Stomach smooth muscle (tissue), 2 donors: ENCODE data around the gene FRK.

Experiments
- H3K27ac ChIP-seq: one replicate; pipeline ENCODE4 v1.7.0; 2013; ENCODE audit warnings: mild to moderate bottlenecking, low read length, inconsistent platforms
- H3K27me3 ChIP-seq, 2 donors: one replicate each; pipeline ENCODE4 v1.7.0; 2013; ENCODE audit warnings: low read length in 2 of 2; ENCODE audit not compliant: insufficient read depth in 2 of 2, control insufficient read depth in 1 of 2
- H3K36me3 ChIP-seq, 2 donors: one replicate each; pipeline ENCODE4 v1.7.0; 2013; ENCODE audit warnings: low read length in 2 of 2; ENCODE audit not compliant: control insufficient read depth in 2 of 2, insufficient read depth in 2 of 2
- H3K4me1 ChIP-seq: one replicate; pipeline ENCODE4 v1.7.0; 2013; ENCODE audit warnings: low read length; ENCODE audit not compliant: control insufficient read depth, insufficient read depth
- H3K4me3 ChIP-seq, 2 donors: one replicate each; pipeline ENCODE4 v1.7.0; 2013; ENCODE audit warnings: low read length in 2 of 2
- H3K9ac ChIP-seq, 2 donors: one replicate each; pipeline ENCODE4 v1.7.0; 2013; ENCODE audit warnings: low read length in 2 of 2, mild to moderate bottlenecking in 1 of 2
- H3K9me3 ChIP-seq, 2 donors: one replicate each; pipeline ENCODE4 v1.7.0; 2013; ENCODE audit warnings: low read length in 2 of 2; ENCODE audit not compliant: control insufficient read depth in 2 of 2
- donor health status: healthy.
- donor health status: Pancreatic carcinoma.

Gene FRK

DNA sequence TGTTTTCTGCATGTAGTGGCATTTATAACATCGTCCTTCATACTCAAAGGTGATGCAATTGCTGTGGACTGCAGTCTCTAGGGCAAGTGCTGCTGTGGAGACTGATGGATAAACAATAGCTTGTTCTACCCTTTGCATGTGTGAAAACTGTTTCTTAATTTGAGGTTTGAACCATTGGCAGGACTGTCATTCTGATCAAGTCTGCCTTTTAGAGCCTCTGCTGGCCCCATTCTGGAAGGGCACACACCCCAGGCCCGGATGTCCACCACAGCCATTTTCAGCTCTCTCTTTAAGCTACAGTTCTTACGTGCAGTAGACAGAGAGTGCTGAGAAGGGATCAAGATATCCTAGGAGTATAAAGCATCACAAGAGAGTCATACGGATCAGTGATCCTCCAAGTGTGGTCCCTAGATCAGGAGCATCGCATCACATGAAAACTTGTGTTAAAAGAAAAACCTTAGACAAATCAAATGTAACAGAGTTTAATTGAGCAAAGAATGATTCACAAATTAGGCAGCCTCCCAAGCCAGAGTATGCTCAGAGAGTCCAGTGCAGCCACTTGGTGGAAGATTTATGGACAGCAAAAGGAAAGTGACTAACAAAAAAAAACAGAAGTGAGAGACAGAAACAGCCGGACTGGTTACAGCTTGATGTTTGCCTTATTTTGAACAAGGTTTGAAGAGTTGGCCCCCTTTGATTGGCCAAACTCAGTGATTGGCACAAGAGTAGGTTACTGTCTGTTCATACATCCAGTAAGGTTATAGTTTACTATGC, 52.0 kb downstream of the FRK start:
- no peak overlapping the region for H3K4me3 ChIP-seq

DNA sequence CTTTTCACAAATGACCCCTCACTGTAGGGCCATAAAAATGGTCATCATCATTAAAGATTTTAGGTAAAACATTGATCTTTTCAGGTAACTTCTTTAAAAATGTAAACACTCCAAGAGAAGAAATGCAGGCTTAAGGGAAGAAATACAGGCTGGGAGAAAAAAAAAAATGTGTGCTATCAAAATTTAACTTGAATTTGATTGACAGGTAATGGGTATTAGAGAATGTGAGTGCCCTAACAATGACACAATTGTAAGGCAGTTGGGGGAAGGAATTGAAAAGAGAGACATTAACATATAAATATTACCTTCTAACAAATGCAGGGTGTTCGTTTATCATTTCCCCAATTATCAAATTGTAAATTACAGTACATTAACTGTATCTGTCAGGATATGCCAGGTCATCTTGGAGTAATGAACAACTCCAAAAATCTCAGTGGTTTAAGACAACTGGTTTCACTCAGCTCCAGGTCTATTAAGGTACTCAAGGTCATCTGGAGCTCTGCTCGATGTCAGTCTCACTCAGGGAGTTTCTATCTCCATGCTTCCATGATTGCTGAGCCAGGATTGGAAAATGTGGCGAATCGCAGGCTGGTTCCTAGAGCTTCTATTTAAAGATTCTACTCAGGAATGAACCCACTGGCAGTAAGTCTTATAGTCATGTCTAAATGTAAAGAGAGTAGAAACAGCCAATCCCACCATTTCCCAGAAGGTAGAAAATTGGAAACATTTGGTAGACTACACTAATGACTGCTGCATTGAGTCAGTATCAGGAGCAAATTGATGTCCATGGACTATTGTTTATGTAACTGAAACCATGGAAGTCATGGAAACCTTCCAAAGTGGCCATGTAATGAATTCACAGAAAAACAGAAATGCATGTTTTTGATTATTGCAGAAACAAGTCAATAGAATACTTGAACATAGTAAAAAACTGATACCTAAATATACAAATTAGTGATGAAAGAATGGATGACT, 55.6 kb downstream of the FRK start:
- H3K9me3 ChIP-seq = no peaks in the 10 kb centered on the region
- H3K36me3 ChIP-seq = no peaks in the 10 kb centered on the region
- H3K4me3 ChIP-seq = no peak overlapping the region
- no peak overlapping the region for H3K9ac ChIP-seq
- no peaks in the 10 kb centered on the region for H3K4me1 ChIP-seq
- no peak overlapping the region for H3K27ac ChIP-seq
- H3K27me3 ChIP-seq = no peaks in the 10 kb centered on the region

More for the DNA sequence above, 52.0 kb downstream of the FRK start:
- no peaks in the 10 kb centered on the region for H3K36me3 ChIP-seq
- no peaks in the 10 kb centered on the region for H3K27me3 ChIP-seq
- no peak overlapping the region for H3K27ac ChIP-seq
- H3K4me1 ChIP-seq = no peaks in the 10 kb centered on the region
- H3K9ac ChIP-seq = peak overlapping the region in 1 of 2 donors; percentile 3
- H3K9me3 ChIP-seq = no peaks in the 10 kb centered on the region

DNA sequence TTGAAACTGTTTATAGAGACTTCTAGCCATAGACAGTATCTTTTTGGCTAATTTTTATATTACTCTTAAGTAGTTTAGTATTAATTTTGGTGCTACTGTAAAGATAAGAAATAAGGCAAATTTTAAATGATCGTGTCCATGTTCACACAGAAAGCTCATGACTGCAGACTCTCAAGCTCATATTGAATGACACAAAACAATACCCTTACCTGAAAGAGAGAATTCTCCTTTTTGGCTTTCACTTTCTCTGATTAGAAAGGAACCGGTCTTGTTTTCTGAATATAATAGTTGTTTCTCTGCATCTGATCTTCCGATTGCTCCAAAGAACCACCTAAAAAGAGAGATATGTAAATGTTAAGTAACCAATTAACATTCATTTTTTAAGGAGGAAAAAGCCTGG, 57.0 kb downstream of the FRK start:
- Histone ChIP-seq H3K9ac (no peak overlapping the region), H3K4me3 (no peak overlapping the region), H3K27ac (no peak overlapping the region), H3K36me3 (no peaks in the 10 kb centered on the region), H3K4me1 (no peaks in the 10 kb centered on the region), H3K27me3 (no peaks in the 10 kb centered on the region), H3K9me3 (no peaks in the 10 kb centered on the region)

DNA sequence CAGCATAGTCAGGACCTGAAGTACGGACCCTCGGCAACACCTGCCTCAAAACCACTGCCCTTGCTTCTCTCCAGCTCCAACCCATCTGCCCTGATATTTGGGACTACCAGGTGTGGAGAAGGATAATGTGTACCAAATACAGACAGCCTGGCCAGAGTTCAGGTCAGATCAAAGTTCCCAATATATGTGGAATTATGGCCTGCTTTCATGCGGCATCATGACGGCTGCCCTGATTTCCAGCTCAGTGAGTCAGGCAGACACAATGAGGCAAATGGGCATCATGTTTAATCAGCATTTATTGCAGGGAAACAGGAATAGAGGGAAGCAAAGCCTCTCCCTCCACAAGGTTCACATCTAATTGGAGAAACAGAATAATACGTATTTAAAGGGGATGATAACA, 57.9 kb downstream of the FRK start:
- H3K4me1 ChIP-seq = no peaks in the 10 kb centered on the region
- no peak overlapping the region for H3K27ac ChIP-seq
- no peak overlapping the region for H3K4me3 ChIP-seq
- H3K9me3 ChIP-seq = no peaks in the 10 kb centered on the region
- no peaks in the 10 kb centered on the region for H3K36me3 ChIP-seq
- H3K9ac ChIP-seq = no peak overlapping the region
- H3K27me3 ChIP-seq = no peaks in the 10 kb centered on the region

DNA sequence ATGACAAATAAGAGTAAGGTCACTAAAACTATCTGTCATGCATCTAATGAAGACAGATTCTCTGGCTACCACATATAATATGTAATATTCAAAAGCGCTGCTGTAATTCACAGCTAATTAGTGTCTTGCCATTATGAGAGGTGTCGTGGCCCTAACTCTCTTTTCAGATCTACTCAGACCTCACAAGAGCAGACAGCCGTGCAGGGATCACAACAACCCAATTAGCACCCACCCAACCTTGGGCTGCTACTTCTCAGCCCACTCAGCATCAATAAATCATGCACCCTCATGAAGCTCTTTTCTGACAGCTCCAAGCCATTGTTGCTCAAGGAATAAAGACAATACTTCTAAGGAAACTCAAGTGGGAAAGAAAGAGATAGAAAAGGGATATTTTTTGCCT, 61.5 kb downstream of the FRK start:
- no peaks in the 10 kb centered on the region for H3K9me3 ChIP-seq
- H3K36me3 ChIP-seq = no peaks in the 10 kb centered on the region
- no peak overlapping the region for H3K9ac ChIP-seq
- no peaks in the 10 kb centered on the region for H3K4me1 ChIP-seq
- H3K27ac ChIP-seq = no peak overlapping the region
- H3K4me3 ChIP-seq = no peak overlapping the region
- H3K27me3 ChIP-seq = no peaks in the 10 kb centered on the region

DNA sequence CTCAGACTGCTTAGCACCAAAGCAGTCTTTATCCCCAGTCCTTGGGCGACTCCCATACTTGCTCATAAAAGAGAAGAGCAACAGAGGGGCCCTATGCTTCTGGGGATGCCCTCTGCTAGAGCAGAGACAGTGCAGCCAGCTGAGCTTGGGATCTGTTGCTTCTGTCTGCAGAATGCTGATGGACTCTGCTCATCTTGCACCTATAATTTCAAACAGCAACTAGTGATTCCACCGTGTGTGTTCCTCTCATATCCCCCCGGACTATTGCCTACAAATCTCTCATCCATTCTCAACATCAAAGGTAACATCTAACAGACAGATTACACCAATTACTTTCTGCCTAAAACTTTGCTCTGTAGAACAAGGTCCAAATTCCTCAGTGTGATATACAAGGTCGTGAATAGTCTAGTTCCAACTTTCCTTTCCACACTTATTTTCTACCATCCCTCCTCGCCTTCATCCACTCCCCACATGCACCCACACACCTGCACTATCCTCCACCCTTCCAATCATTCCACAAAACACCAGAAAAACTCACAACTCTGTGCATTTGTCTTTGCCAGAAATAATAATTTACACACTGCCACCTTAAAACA, 62.6 kb downstream of the FRK start:
- no peak overlapping the region for H3K27ac ChIP-seq
- H3K9me3 ChIP-seq = no peaks in the 10 kb centered on the region
- no peaks in the 10 kb centered on the region for H3K27me3 ChIP-seq
- no peaks in the 10 kb centered on the region for H3K4me1 ChIP-seq
- no peaks in the 10 kb centered on the region for H3K36me3 ChIP-seq
- no peak overlapping the region for H3K4me3 ChIP-seq
- no peak overlapping the region for H3K9ac ChIP-seq

DNA sequence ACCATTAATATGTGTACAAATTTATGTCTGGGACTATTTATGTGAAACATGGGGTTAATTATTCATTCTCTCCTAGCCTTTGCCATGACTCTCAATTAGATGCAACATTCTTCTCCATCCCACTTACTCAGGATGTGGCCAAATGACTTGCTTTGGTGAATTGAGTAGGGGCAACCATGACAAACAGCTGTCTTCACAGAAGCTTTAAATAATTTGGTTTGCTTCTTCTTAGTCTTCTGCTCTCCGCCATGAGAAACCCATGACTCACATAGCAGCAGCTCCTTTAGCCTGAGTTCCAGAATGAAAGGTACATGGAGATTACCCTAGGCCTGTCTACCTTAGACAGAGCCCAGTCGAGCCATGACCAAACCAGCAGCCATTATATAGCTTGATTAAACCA, 74.7 kb downstream of the FRK start:
- H3K4me3 ChIP-seq = no peak overlapping the region
- no peaks in the 10 kb centered on the region for H3K36me3 ChIP-seq
- no peaks in the 10 kb centered on the region for H3K27me3 ChIP-seq
- no peaks in the 10 kb centered on the region for H3K9me3 ChIP-seq
- H3K4me1 ChIP-seq = no peaks in the 10 kb centered on the region
- H3K9ac ChIP-seq = no peak overlapping the region
- H3K27ac ChIP-seq = no peak overlapping the region

DNA sequence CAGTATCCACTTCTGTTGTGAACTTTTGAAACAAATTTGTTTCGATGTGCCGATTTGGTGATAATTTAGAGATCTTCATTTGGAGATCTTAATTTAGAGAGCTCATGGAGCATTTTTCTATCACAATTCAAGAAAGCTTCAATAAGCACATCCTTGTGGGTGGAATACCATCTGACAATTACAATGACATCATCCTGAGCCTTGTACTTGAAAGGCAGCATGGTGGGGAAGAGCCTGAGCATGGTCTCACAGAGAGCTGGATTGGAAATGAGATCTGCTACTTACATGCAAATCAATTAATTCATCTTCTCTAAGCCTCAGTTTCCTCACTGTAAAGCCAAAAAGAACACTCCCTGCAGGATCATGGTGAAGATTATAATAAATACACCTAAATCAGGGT, 75.9 kb downstream of the FRK start:
- no peaks in the 10 kb centered on the region for H3K9me3 ChIP-seq
- no peak overlapping the region for H3K4me3 ChIP-seq

DNA sequence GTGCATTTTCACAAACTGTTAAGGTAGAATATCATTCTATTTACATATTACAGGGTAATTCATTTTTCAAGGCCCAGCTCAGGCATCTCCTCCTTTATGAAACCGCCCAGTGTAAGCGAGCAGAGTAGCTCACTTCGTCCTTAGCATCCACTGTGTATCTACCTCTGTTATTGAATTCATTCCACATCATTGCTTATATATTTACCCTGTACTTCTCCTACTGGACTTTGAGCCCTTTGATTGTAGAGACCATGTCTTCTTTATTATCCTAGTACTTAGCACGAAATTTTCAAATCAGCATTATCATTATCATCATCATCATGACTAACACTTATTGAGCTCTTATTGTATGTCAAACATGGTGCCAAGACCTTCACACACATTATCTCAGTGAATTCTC, 76.7 kb downstream of the FRK start:
- Histone ChIP-seq H3K27me3 (no peaks in the 10 kb centered on the region), H3K9ac (no peak overlapping the region), H3K27ac (no peak overlapping the region)

More for the DNA sequence above, 75.9 kb downstream of the FRK start:
- H3K4me1 ChIP-seq = no peaks in the 10 kb centered on the region
- H3K27me3 ChIP-seq = no peaks in the 10 kb centered on the region
- no peak overlapping the region for H3K27ac ChIP-seq
- H3K9ac ChIP-seq = no peak overlapping the region
- H3K36me3 ChIP-seq = no peaks in the 10 kb centered on the region

DNA sequence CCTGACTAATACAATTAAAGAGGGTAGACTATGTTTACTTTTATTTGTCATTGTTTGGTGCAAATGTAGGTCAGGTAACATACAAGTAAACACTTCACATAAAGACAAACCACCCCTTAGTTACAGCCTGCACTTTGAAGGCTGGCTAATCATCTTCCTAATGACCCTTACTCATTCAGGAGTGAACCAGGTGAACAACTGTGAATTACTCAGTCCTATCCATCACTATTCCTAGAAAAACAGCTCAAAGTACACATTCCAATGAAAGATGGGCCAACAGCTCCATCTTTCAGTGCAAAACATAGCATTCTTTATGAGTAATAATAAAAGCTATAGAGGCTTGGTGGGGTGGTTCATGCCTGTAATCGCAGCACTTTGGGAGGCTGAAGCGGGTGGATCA, 78.2 kb downstream of the FRK start:
- Histone ChIP-seq H3K27ac (no peak overlapping the region), H3K9me3 (no peaks in the 10 kb centered on the region)

More for the DNA sequence above, 76.7 kb downstream of the FRK start:
- H3K4me1 ChIP-seq = no peaks in the 10 kb centered on the region
- H3K9me3 ChIP-seq = no peaks in the 10 kb centered on the region
- H3K36me3 ChIP-seq = no peaks in the 10 kb centered on the region
- no peak overlapping the region for H3K4me3 ChIP-seq

More for the DNA sequence above, 78.2 kb downstream of the FRK start:
- no peak overlapping the region for H3K4me3 ChIP-seq
- no peaks in the 10 kb centered on the region for H3K4me1 ChIP-seq
- no peaks in the 10 kb centered on the region for H3K27me3 ChIP-seq
- no peaks in the 10 kb centered on the region for H3K36me3 ChIP-seq
- no peak overlapping the region for H3K9ac ChIP-seq
